22Rv1 (cell line): ENCODE data around the gene HOXC4.
"Not testable (repeated sequence)": the region's sequence is repeated elsewhere in the genome, so short reads cannot be mapped to it uniquely, and the experiment has no call there.

Experiments
- H3K27ac ChIP-seq: fragments of 450-650 bp; 2 replicates; pipeline ENCODE4 v1.5.1; 2017

The HOXC4 gene

GRCh38 chr12:54095928-54096327, 42.3 kb downstream of the HOXC4 start:
- not testable (repeated sequence) for H3K27ac ChIP-seq

- not testable (repeated sequence) for H3K27ac ChIP-seq
These were observed 45.0 kb downstream of the HOXC4 start for GRCh38 chr12:54098644-54099043.

GRCh38 chr12:54100588-54100987, 47.0 kb downstream of the HOXC4 start:
- H3K27ac ChIP-seq = not testable (repeated sequence)

- not testable (repeated sequence) for H3K27ac ChIP-seq
These were observed 48.6 kb downstream of the HOXC4 start for GRCh38 chr12:54102223-54102622.

- not testable (repeated sequence) for H3K27ac ChIP-seq
These were observed 50.2 kb downstream of the HOXC4 start for GRCh38 chr12:54103827-54104226.
